ENCODE results near the gene IL1RL2. TPM values are rescaled to one million over a fixed set of nuclear protein-coding genes. Genes with fewer than 3 reads are reported as not detected.

IL1RL2 gene
- total RNA-seq, 1 donor from 2014 or later, result not detected

- Histone ChIP-seq H3K4me1 (ENCODE audit: control insufficient read depth in 3 of 3, insufficient read depth in 3 of 3, low read length in 3 of 3) (peaks cover 2 to 4% (median 3%) of the 10 kb centered on the region in 3 donors), H3K27me3 (ENCODE audit: control insufficient read depth in 3 of 3, insufficient read depth in 3 of 3, low read length in 3 of 3) (no peaks in the 10 kb centered on the region), H3K9ac (ENCODE audit: low read depth in 1 of 3, low read length in 3 of 3) (no peak overlapping the region), H3K36me3 (ENCODE audit: control insufficient read depth in 3 of 3, insufficient read depth in 3 of 3, low read length in 3 of 3) (no peaks in the 10 kb centered on the region), H3K27ac (ENCODE audit: low read depth, low read length) (no peak overlapping the region), H3K9me3 (ENCODE audit: control insufficient read depth in 3 of 3, low read length in 3 of 3) (no peaks in the 10 kb centered on the region), H3K4me3 (ENCODE audit: low read length in 3 of 3) (no peak overlapping the region)
Observed at GRCh38 chr2:102235491-102235890, 48.7 kb downstream of the IL1RL2 start.

DNA sequence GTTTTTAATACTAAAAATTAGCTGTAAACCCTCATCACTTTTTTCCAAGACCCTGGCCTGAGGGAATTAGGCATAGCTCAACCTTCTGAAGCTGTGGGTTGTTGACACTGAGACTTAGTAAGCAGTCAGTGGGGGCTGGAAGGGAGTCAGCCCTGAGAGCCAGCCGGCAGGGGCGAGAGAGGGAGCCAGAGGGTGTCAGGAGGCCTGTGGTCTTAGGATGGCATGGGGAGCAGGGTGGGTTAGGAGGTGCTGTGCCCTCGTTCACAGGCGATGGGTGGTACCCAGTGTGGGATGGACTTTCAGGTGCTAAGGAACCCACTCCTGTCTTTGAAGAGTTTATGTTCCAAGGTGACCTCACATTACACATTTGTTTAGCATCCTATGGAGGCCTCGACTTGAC is 49.3 kb downstream of the IL1RL2 start:
- Histone ChIP-seq H3K9ac (ENCODE audit: low read depth in 1 of 3, low read length in 3 of 3) (no peak overlapping the region), H3K4me1 (ENCODE audit: control insufficient read depth in 3 of 3, insufficient read depth in 3 of 3, low read length in 3 of 3) (peaks cover 4 to 8% (median 8%) of the 10 kb centered on the region in 3 donors), H3K27ac (ENCODE audit: low read depth, low read length) (no peak overlapping the region), H3K9me3 (ENCODE audit: control insufficient read depth in 3 of 3, low read length in 3 of 3) (no peaks in the 10 kb centered on the region), H3K4me3 (ENCODE audit: low read length in 3 of 3) (no peak overlapping the region), H3K36me3 (ENCODE audit: control insufficient read depth in 3 of 3, insufficient read depth in 3 of 3, low read length in 3 of 3) (no peaks in the 10 kb centered on the region), H3K27me3 (ENCODE audit: control insufficient read depth in 3 of 3, insufficient read depth in 3 of 3, low read length in 3 of 3) (no peaks in the 10 kb centered on the region)

DNA sequence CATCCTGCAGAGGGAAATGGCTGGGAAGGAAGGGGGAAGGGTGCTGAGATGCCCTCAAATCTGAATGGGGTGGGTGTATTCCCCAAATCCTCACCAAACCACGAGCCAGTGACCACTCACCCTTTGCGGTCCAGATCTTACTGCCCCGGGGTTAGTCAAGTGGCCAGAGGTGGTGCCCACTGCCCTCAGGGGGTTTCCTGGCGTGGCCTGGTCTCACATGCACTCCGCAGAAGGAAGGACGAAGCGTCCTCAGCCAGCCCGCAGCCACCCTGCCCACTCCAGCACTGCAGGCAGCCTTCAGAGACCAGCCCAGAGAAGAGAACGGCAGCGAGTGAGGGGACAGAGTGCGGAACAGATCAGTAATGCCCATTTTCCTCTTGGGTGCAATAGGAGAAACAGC is 50.4 kb downstream of the IL1RL2 start:
- Histone ChIP-seq H3K9ac (ENCODE audit: low read depth in 1 of 3, low read length in 3 of 3) (no peak overlapping the region), H3K27me3 (ENCODE audit: control insufficient read depth in 3 of 3, insufficient read depth in 3 of 3, low read length in 3 of 3) (no peaks in the 10 kb centered on the region), H3K4me3 (ENCODE audit: low read length in 3 of 3) (no peak overlapping the region), H3K4me1 (ENCODE audit: control insufficient read depth in 3 of 3, insufficient read depth in 3 of 3, low read length in 3 of 3) (peaks cover 4 to 8% (median 8%) of the 10 kb centered on the region in 3 donors), H3K9me3 (ENCODE audit: control insufficient read depth in 3 of 3, low read length in 3 of 3) (no peaks in the 10 kb centered on the region), H3K27ac (ENCODE audit: low read depth, low read length) (no peak overlapping the region), H3K36me3 (ENCODE audit: control insufficient read depth in 3 of 3, insufficient read depth in 3 of 3, low read length in 3 of 3) (no peaks in the 10 kb centered on the region)

GRCh38 chr2:102238039-102238756 is 51.4 kb downstream of the IL1RL2 start:
- Histone ChIP-seq H3K9ac (ENCODE audit: low read depth in 1 of 3, low read length in 3 of 3) (no peak overlapping the region), H3K9me3 (ENCODE audit: control insufficient read depth in 3 of 3, low read length in 3 of 3) (no peaks in the 10 kb centered on the region), H3K36me3 (ENCODE audit: control insufficient read depth in 3 of 3, insufficient read depth in 3 of 3, low read length in 3 of 3) (no peaks in the 10 kb centered on the region), H3K27me3 (ENCODE audit: control insufficient read depth in 3 of 3, insufficient read depth in 3 of 3, low read length in 3 of 3) (no peaks in the 10 kb centered on the region), H3K27ac (ENCODE audit: low read depth, low read length) (no peak overlapping the region), H3K4me1 (ENCODE audit: control insufficient read depth in 3 of 3, insufficient read depth in 3 of 3, low read length in 3 of 3) (peaks cover 4 to 8% (median 8%) of the 10 kb centered on the region in 3 donors), H3K4me3 (ENCODE audit: low read length in 3 of 3) (no peak overlapping the region)

GRCh38 chr2:102238778-102239177 is 52.0 kb downstream of the IL1RL2 start:
- no peaks in the 10 kb centered on the region for H3K9me3 ChIP-seq (ENCODE audit: control insufficient read depth in 3 of 3, low read length in 3 of 3)

GRCh38 chr2:102239344-102239743 is 52.5 kb downstream of the IL1RL2 start:
- H3K9ac ChIP-seq (ENCODE audit: low read depth in 1 of 3, low read length in 3 of 3), result no peak overlapping the region
- H3K4me1 ChIP-seq (ENCODE audit: control insufficient read depth in 3 of 3, insufficient read depth in 3 of 3, low read length in 3 of 3), result peaks cover 4 to 8% (median 8%) of the 10 kb centered on the region in 3 donors
- no peaks in the 10 kb centered on the region for H3K36me3 ChIP-seq (ENCODE audit: control insufficient read depth in 3 of 3, insufficient read depth in 3 of 3, low read length in 3 of 3)
- no peak overlapping the region for H3K27ac ChIP-seq (ENCODE audit: low read depth, low read length)
- H3K9me3 ChIP-seq (ENCODE audit: control insufficient read depth in 3 of 3, low read length in 3 of 3), result no peaks in the 10 kb centered on the region
- H3K4me3 ChIP-seq (ENCODE audit: low read length in 3 of 3), result no peak overlapping the region
- H3K27me3 ChIP-seq (ENCODE audit: control insufficient read depth in 3 of 3, insufficient read depth in 3 of 3, low read length in 3 of 3), result no peaks in the 10 kb centered on the region

More at GRCh38 chr2:102238778-102239177, 52.0 kb downstream of the IL1RL2 start:
- no peak overlapping the region for H3K4me3 ChIP-seq (ENCODE audit: low read length in 3 of 3)
- no peaks in the 10 kb centered on the region for H3K36me3 ChIP-seq (ENCODE audit: control insufficient read depth in 3 of 3, insufficient read depth in 3 of 3, low read length in 3 of 3)
- no peak overlapping the region for H3K9ac ChIP-seq (ENCODE audit: low read depth in 1 of 3, low read length in 3 of 3)
- H3K27me3 ChIP-seq (ENCODE audit: control insufficient read depth in 3 of 3, insufficient read depth in 3 of 3, low read length in 3 of 3), result no peaks in the 10 kb centered on the region
- H3K27ac ChIP-seq (ENCODE audit: low read depth, low read length), result no peak overlapping the region
- H3K4me1 ChIP-seq (ENCODE audit: control insufficient read depth in 3 of 3, insufficient read depth in 3 of 3, low read length in 3 of 3), result peaks cover 4 to 8% (median 8%) of the 10 kb centered on the region in 3 donors

DNA sequence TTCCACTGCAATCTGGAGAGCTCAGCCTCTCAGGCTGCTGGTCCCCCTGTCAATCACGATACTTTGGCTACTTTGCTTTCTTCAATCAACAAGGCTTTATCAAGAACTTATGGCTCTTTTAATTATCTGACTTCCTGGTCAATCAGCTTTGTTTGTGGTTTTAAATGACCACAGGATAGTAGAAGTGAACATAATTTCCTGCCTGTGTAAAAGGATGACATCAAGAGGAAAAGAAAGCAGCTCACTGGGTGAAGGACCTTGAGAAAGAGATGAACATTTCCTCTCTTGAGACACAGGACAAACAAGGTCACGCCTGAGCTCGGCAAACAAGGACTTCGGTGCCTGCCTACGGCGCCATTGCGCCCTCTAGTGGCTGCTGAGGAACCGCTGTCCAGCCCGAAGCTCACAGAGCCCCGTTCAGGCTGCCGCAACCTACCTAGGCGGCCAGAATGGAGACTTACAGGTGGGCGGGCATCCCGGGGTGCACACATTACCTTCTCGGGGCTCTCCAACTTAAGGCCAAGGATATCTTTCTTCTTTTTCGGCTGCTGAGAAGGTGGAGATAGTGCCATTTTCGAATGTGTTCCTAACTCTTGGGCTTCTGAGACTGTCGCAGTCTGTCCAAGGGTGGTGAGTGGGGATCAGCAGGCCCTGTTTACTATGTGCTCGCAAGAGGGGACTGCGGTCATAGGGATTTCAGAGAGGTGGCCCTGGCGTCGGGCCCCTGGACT is 54.0 kb downstream of the IL1RL2 start:
- H3K9me3 ChIP-seq (ENCODE audit: control insufficient read depth in 3 of 3, low read length in 3 of 3), result no peaks in the 10 kb centered on the region
- no peaks in the 10 kb centered on the region for H3K36me3 ChIP-seq (ENCODE audit: control insufficient read depth in 3 of 3, insufficient read depth in 3 of 3, low read length in 3 of 3)
- H3K27ac ChIP-seq (ENCODE audit: low read depth, low read length), result peak overlapping the region; percentile 63
- H3K4me1 ChIP-seq (ENCODE audit: control insufficient read depth in 3 of 3, insufficient read depth in 3 of 3, low read length in 3 of 3), result peaks cover 6 to 8% (median 8%) of the 10 kb centered on the region in 3 donors
- H3K4me3 ChIP-seq (ENCODE audit: low read length in 3 of 3), result peak overlapping the region in 1 of 3 donors; percentile 44
- H3K27me3 ChIP-seq (ENCODE audit: control insufficient read depth in 3 of 3, insufficient read depth in 3 of 3, low read length in 3 of 3), result no peaks in the 10 kb centered on the region
- peak overlapping the region in 1 of 3 donors; percentile 54 for H3K9ac ChIP-seq (ENCODE audit: low read depth in 1 of 3, low read length in 3 of 3)

GRCh38 chr2:102241616-102242305 is 54.9 kb downstream of the IL1RL2 start:
- H3K36me3 ChIP-seq (ENCODE audit: control insufficient read depth in 3 of 3, insufficient read depth in 3 of 3, low read length in 3 of 3), result no peaks in the 10 kb centered on the region
- no peaks in the 10 kb centered on the region for H3K27me3 ChIP-seq (ENCODE audit: control insufficient read depth in 3 of 3, insufficient read depth in 3 of 3, low read length in 3 of 3)
- H3K27ac ChIP-seq (ENCODE audit: low read depth, low read length), result no peak overlapping the region
- no peaks in the 10 kb centered on the region for H3K9me3 ChIP-seq (ENCODE audit: control insufficient read depth in 3 of 3, low read length in 3 of 3)
- peaks cover 6 to 8% (median 8%) of the 10 kb centered on the region in 3 donors for H3K4me1 ChIP-seq (ENCODE audit: control insufficient read depth in 3 of 3, insufficient read depth in 3 of 3, low read length in 3 of 3)
- H3K4me3 ChIP-seq (ENCODE audit: low read length in 3 of 3), result no peak overlapping the region
- no peak overlapping the region for H3K9ac ChIP-seq (ENCODE audit: low read depth in 1 of 3, low read length in 3 of 3)

- Histone ChIP-seq H3K27ac (ENCODE audit: low read depth, low read length) (no peak overlapping the region), H3K36me3 (ENCODE audit: control insufficient read depth in 3 of 3, insufficient read depth in 3 of 3, low read length in 3 of 3) (no peaks in the 10 kb centered on the region), H3K27me3 (ENCODE audit: control insufficient read depth in 3 of 3, insufficient read depth in 3 of 3, low read length in 3 of 3) (peaks cover 0 to 6% (median 4%) of the 10 kb centered on the region in 3 donors), H3K4me3 (ENCODE audit: low read length in 3 of 3) (no peak overlapping the region), H3K4me1 (ENCODE audit: control insufficient read depth in 3 of 3, insufficient read depth in 3 of 3, low read length in 3 of 3) (peaks cover 2 to 5% (median 4%) of the 10 kb centered on the region in 3 donors), H3K9me3 (ENCODE audit: control insufficient read depth in 3 of 3, low read length in 3 of 3) (no peaks in the 10 kb centered on the region), H3K9ac (ENCODE audit: low read depth in 1 of 3, low read length in 3 of 3) (no peak overlapping the region)
Observed at GRCh38 chr2:102245266-102246151, 58.7 kb downstream of the IL1RL2 start.

Data from skeletal muscle tissue (tissue), 4 donors.